ENCODE measurements around the gene GCN1.

Gene GCN1

GRCh38 chr12:120115692-120116440, 78.6 kb downstream of the GCN1 start:
- no peak for DNase-seq (ENCODE audit: low read depth)

- no peak for DNase-seq (ENCODE audit: low read depth)
Observed at GRCh38 chr12:120115066-120115465, 79.4 kb downstream of the GCN1 start.

GRCh38 chr12:120110550-120111501, 83.7 kb downstream of the GCN1 start:
- no peak for DNase-seq (ENCODE audit: low read depth)

GRCh38 chr12:120109570-120110267, 84.8 kb downstream of the GCN1 start:
- DNase-seq (ENCODE audit: low read depth), result no peak

- DNase-seq (ENCODE audit: low read depth), result no peak
Observed at GRCh38 chr12:120106151-120106550, 88.4 kb downstream of the GCN1 start.

- no peak for DNase-seq (ENCODE audit: low read depth)
Observed at GRCh38 chr12:120103371-120103770, 91.1 kb downstream of the GCN1 start.

- DNase-seq (ENCODE audit: low read depth), result no peak
Observed at GRCh38 chr12:120103044-120103338, 91.5 kb downstream of the GCN1 start.

- no peak for DNase-seq (ENCODE audit: low read depth)
Observed at GRCh38 chr12:120102189-120103043, 92.1 kb downstream of the GCN1 start.

GRCh38 chr12:120101617-120102016, 92.9 kb downstream of the GCN1 start:
- no peak for DNase-seq (ENCODE audit: low read depth)

- DNase-seq (ENCODE audit: low read depth), result no peak
Observed at GRCh38 chr12:120101182-120101581, 93.3 kb downstream of the GCN1 start.

GRCh38 chr12:120100630-120101029, 93.9 kb downstream of the GCN1 start:
- DNase-seq (ENCODE audit: low read depth), result no peak

- no peak for DNase-seq (ENCODE audit: low read depth)
Observed at GRCh38 chr12:120099738-120100137, 94.8 kb downstream of the GCN1 start.

- DNase-seq (ENCODE audit: low read depth), result no peak
Observed at GRCh38 chr12:120098756-120099470, 95.6 kb downstream of the GCN1 start.

GRCh38 chr12:120096671-120097202, 97.8 kb downstream of the GCN1 start:
- no peak for DNase-seq (ENCODE audit: low read depth)

- DNase-seq (ENCODE audit: low read depth), result no peak
Observed at GRCh38 chr12:120095736-120096135, 98.8 kb downstream of the GCN1 start.

GRCh38 chr12:120095331-120095730, 99.2 kb downstream of the GCN1 start:
- DNase-seq (ENCODE audit: low read depth), result no peak

GRCh38 chr12:120094485-120094884, 100.0 kb downstream of the GCN1 start:
- DNase-seq (ENCODE audit: low read depth), result no peak

- DNase-seq (ENCODE audit: low read depth), result no peak
Observed at GRCh38 chr12:120093592-120094355, 100.7 kb downstream of the GCN1 start.

GRCh38 chr12:120093336-120093591, 101.3 kb downstream of the GCN1 start:
- no peak for DNase-seq (ENCODE audit: low read depth)

Measured in HS-27A (cell line).